SK-N-MC (cell line): ENCODE measurements around the gene CRMP1.

Experiments used
- EZH2 ChIP-seq: fragments of 200-600 bp; sonication (generic); IDR thresholded peaks from one replicate; pipeline ENCODE4 v1.6.1; 2017; ENCODE audit warnings: antibody characterized with exemption
- FOXP2 ChIP-seq: optimal IDR thresholded peaks from 2 replicates; pipeline ENCODE3; 2011; ENCODE audit warnings: mild to moderate bottlenecking, moderate library complexity; ENCODE audit not compliant: insufficient read depth; ENCODE audit errors: extremely low read length, control extremely low read depth
- POLR2AphosphoS5 ChIP-seq: IDR thresholded peaks from 2 replicates; pipeline ENCODE4 v1.6.1; 2012; ENCODE audit warnings: mild to moderate bottlenecking, low read depth, low read length, borderline replicate concordance

- TF ChIP-seq POLR2AphosphoS5, result no peak
- TF ChIP-seq EZH2, result no peak
- no peak for TF ChIP-seq FOXP2
Observed at GRCh38 chr4:5897674-5898073, 4.8 kb upstream of the CRMP1 start.
